Naive thymus-derived CD4-positive, alpha-beta T cell (primary cell): ENCODE data around the gene ATP9A. TPM values are rescaled to one million over a fixed set of nuclear protein-coding genes. Genes with fewer than 3 reads are reported as not detected.

Experiments used
- ATAC-seq: fragments of 150-1000 bp; cut with Tn5 transposase; 2 replicates; pipeline ENCODE4 v1.10.0; 2021; ENCODE audit warnings: mild to moderate bottlenecking, moderate library complexity
- CTCF ChIA-PET: fragments of 350-600 bp; sonication (Branson Sonifier 250); formaldehyde crosslinking; loops from one replicate; lab custom pipeline; 2021; ENCODE audit warnings: antibody characterized with exemption; lab: Charles Lee
- POLR2A ChIA-PET: fragments of 350-600 bp; sonication (Branson Sonifier 250); formaldehyde crosslinking; loops from one replicate; lab custom pipeline; 2021; ENCODE audit warnings: antibody characterized with exemption, inconsistent platforms; lab: Charles Lee
- DNase-seq, 9 donors: peaks; one replicate each; pipeline versions ENCODE4 v3.0.0 to v3.0.0-alpha.2; 2020 to 2022; ENCODE audit warnings: mixed read lengths in 1 of 9
- H3K27ac ChIP-seq: one replicate; pipeline ENCODE4 v1.7.0; 2013; ENCODE audit warnings: mild to moderate bottlenecking, low read depth, low read length, moderate library complexity
- H3K27me3 ChIP-seq, 2 donors: one replicate each; pipeline ENCODE4 v1.7.0; 2013; ENCODE audit warnings: low read length in 2 of 2, mild to moderate bottlenecking in 2 of 2, moderate library complexity in 2 of 2; ENCODE audit not compliant: control insufficient read depth in 2 of 2, insufficient read depth in 2 of 2
- H3K36me3 ChIP-seq, 3 experiments: 1 replicate in 2 of 3; 2 replicates in 1 of 3; pipeline ENCODE4 v1.7.0; 2013; ENCODE audit warnings: low read length in 3 of 3, mild to moderate bottlenecking in 3 of 3, moderate library complexity in 1 of 3; ENCODE audit not compliant: insufficient read depth in 3 of 3, control insufficient read depth in 2 of 3
- H3K4me1 ChIP-seq, 2 donors: one replicate each; pipeline ENCODE4 v1.7.0; 2013; ENCODE audit warnings: low read length in 2 of 2, mild to moderate bottlenecking in 2 of 2, moderate library complexity in 1 of 2; ENCODE audit not compliant: control insufficient read depth in 2 of 2, insufficient read depth in 2 of 2
- H3K4me3 ChIP-seq: 2 replicates; pipeline ENCODE4 v1.7.0; 2013; ENCODE audit warnings: mild to moderate bottlenecking, low read length
- H3K9me3 ChIP-seq, 3 experiments: 1 replicate in 2 of 3; 2 replicates in 1 of 3; pipeline ENCODE4 v1.7.0; 2013; ENCODE audit warnings: low read length in 3 of 3; ENCODE audit not compliant: control insufficient read depth in 2 of 3
- H3K27ac Mint-ChIP-seq, 9 donors: one replicate each; pipeline ENCODE4 v1.8.0; 2020 to 2022; ENCODE audit warnings: mixed read lengths in 9 of 9, mild to moderate bottlenecking in 8 of 9, moderate library complexity in 5 of 9, inconsistent platforms in 2 of 9
- H3K27me3 Mint-ChIP-seq, 5 donors: one replicate each; pipeline ENCODE4 v1.8.0; 2021 to 2022; ENCODE audit warnings: mixed read lengths in 5 of 5, mild to moderate bottlenecking in 1 of 5
- H3K36me3 Mint-ChIP-seq, 5 donors: one replicate each; pipeline ENCODE4 v1.8.0; 2020 to 2022; ENCODE audit warnings: mixed read lengths in 5 of 5, mild to moderate bottlenecking in 3 of 5, inconsistent platforms in 1 of 5
- H3K4me1 Mint-ChIP-seq, 7 donors: one replicate each; pipeline ENCODE4 v1.8.0; 2020 to 2022; ENCODE audit warnings: mixed read lengths in 7 of 7, mild to moderate bottlenecking in 3 of 7, inconsistent platforms in 1 of 7
- H3K4me3 Mint-ChIP-seq, 10 donors: one replicate each; pipeline ENCODE4 v1.8.0; 2020 to 2022; ENCODE audit warnings: mild to moderate bottlenecking in 10 of 10, mixed read lengths in 10 of 10, moderate library complexity in 6 of 10, inconsistent platforms in 2 of 10
- H3K9me3 Mint-ChIP-seq, 11 donors: one replicate each; pipeline ENCODE4 v1.8.0; 2020 to 2022; ENCODE audit warnings: mixed read lengths in 11 of 11, mild to moderate bottlenecking in 4 of 11, inconsistent platforms in 1 of 11, moderate library complexity in 1 of 11
- intact Hi-C, 2 donors: fragments of 100-400 bp; cut with micrococcal nuclease; formaldehyde crosslinking; loops; one replicate each; pipeline ENCODE4 v1.15.1; 2023
- polyA plus RNA-seq, 2 donors: library from polyadenylated mRNA; unstranded; fragments of 300-500 nt; fragmentation: Illumina TruSeq; gene quantifications; one replicate each; pipeline ENCODE4 v1.2.3, GENCODE V29; 2021
- total RNA-seq, 6 experiments: library from RNA in 5 of 6; stranded (reverse) in 5 of 6; gene quantifications; 1 replicate in 5 of 6; 2 replicates in 1 of 6; pipeline ENCODE4 v1.2.3 and lab custom pipeline; 2021 to 2026

Gene ATP9A
- total and polyA plus RNA-seq, 7 experiments from 2014 or later, result 0.05 to 2.0 (median 0.83) TPM; not detected in 3

- Mint-ChIP-seq H3K27me3 (peaks cover 0 to 4% (median 0%) of the 10 kb centered on the region in 5 donors), H3K9me3 (peaks cover 0 to 3% (median 0%) of the 10 kb centered on the region in 11 donors), H3K36me3 (peaks cover 0 to 2% (median 0%) of the 10 kb centered on the region in 5 donors), H3K27ac (no peak overlapping the region), H3K4me1 (peaks cover 6 to 10% (median 8%) of the 10 kb centered on the region in 7 donors), H3K4me3 (no peak overlapping the region)
- ChIA-PET CTCF (interaction anchor here (0.8 kb wide), 1 partner anchor 9 kb away, joined by 3 read pairs; no protein-coding TSS in a partner anchor), POLR2A (no interaction called here)
- Histone ChIP-seq H3K4me1 (no peaks in the 10 kb centered on the region), H3K4me3 (no peak overlapping the region), H3K27me3 (no peaks in the 10 kb centered on the region), H3K36me3 (no peaks in the 10 kb centered on the region), H3K27ac (no peak overlapping the region), H3K9me3 (no peaks in the 10 kb centered on the region)
- intact Hi-C loops, result no loop called here
- ATAC-seq (no peak), DNase-seq (no peak)
Measured at GRCh38 chr20:51586005-51586440, 182.2 kb downstream of the ATP9A start.

- H3K27me3 Mint-ChIP-seq, result peaks cover 0 to 4% (median 0%) of the 10 kb centered on the region in 5 donors
- no peaks in the 10 kb centered on the region for H3K4me1 ChIP-seq
- peaks cover 0 to 2% (median 0%) of the 10 kb centered on the region in 5 donors for H3K36me3 Mint-ChIP-seq
- peaks cover 6 to 10% (median 8%) of the 10 kb centered on the region in 7 donors for H3K4me1 Mint-ChIP-seq
- intact Hi-C loops, result no loop called here
- H3K27ac ChIP-seq, result no peak overlapping the region
- H3K9me3 ChIP-seq, result no peaks in the 10 kb centered on the region
- no peak for ATAC-seq
- no peak overlapping the region for H3K4me3 ChIP-seq
- CTCF ChIA-PET, result interaction anchor here (1.7 kb wide), 1 partner anchor 10 kb away, joined by 5 read pairs; no protein-coding TSS in a partner anchor
- peak overlapping the region in 1 of 9 donors; percentile 19 for H3K27ac Mint-ChIP-seq
- H3K36me3 ChIP-seq, result no peaks in the 10 kb centered on the region
- H3K27me3 ChIP-seq, result no peaks in the 10 kb centered on the region
- no peak overlapping the region for H3K4me3 Mint-ChIP-seq
- peaks cover 0 to 3% (median 0%) of the 10 kb centered on the region in 11 donors for H3K9me3 Mint-ChIP-seq
- no peak for DNase-seq
- POLR2A ChIA-PET, result no interaction called here
Measured at GRCh38 chr20:51585148-51585547, 183.0 kb downstream of the ATP9A start.

- H3K27ac Mint-ChIP-seq, result no peak overlapping the region
- peaks cover 6 to 10% (median 8%) of the 10 kb centered on the region in 7 donors for H3K4me1 Mint-ChIP-seq
- H3K27me3 Mint-ChIP-seq, result peaks cover 0 to 6% (median 0%) of the 10 kb centered on the region in 5 donors
- Histone ChIP-seq H3K4me3 (no peak overlapping the region), H3K4me1 (no peaks in the 10 kb centered on the region), H3K36me3 (no peaks in the 10 kb centered on the region), H3K9me3 (no peaks in the 10 kb centered on the region), H3K27ac (no peak overlapping the region), H3K27me3 (no peaks in the 10 kb centered on the region)
- intact Hi-C loops, result no loop called here
- H3K4me3 Mint-ChIP-seq, result no peak overlapping the region
- peaks cover 0 to 2% (median 0%) of the 10 kb centered on the region in 5 donors for H3K36me3 Mint-ChIP-seq
- ATAC-seq (no peak), DNase-seq (no peak)
- POLR2A ChIA-PET, result no interaction called here
- H3K9me3 Mint-ChIP-seq, result peaks cover 0 to 3% (median 0%) of the 10 kb centered on the region in 11 donors
- CTCF ChIA-PET, result interaction anchor here (0.6 to 1.7 kb wide), 3 partner anchors 10 to 218 kb away, joined by 3 to 5 read pairs (median 4); no protein-coding TSS in a partner anchor
Measured at GRCh38 chr20:51584737-51585136, 183.5 kb downstream of the ATP9A start.

GRCh38 chr20:51584116-51584515 is 184.1 kb downstream of the ATP9A start:
- Mint-ChIP-seq H3K4me3 (no peak overlapping the region), H3K27ac (no peak overlapping the region), H3K4me1 (peaks cover 6 to 10% (median 8%) of the 10 kb centered on the region in 7 donors), H3K27me3 (peaks cover 0 to 6% (median 0%) of the 10 kb centered on the region in 5 donors), H3K9me3 (peaks cover 0 to 3% (median 0%) of the 10 kb centered on the region in 11 donors), H3K36me3 (peaks cover 0 to 2% (median 0%) of the 10 kb centered on the region in 5 donors)
- H3K27ac ChIP-seq, result no peak overlapping the region
- POLR2A ChIA-PET, result no interaction called here
- ATAC-seq (no peak), DNase-seq (no peak)
- H3K4me3 ChIP-seq, result no peak overlapping the region
- CTCF ChIA-PET, result interaction anchor here (0.6 to 1.7 kb wide), 4 partner anchors 11 to 219 kb away, joined by 3 to 5 read pairs (median 4); no protein-coding TSS in a partner anchor
- intact Hi-C loops, result no loop called here
- no peaks in the 10 kb centered on the region for H3K4me1 ChIP-seq
- no peaks in the 10 kb centered on the region for H3K27me3 ChIP-seq
- H3K36me3 ChIP-seq, result no peaks in the 10 kb centered on the region
- no peaks in the 10 kb centered on the region for H3K9me3 ChIP-seq

GRCh38 chr20:51583499-51583898 is 184.7 kb downstream of the ATP9A start:
- Mint-ChIP-seq H3K4me3 (no peak overlapping the region), H3K9me3 (peaks cover 0 to 3% (median 0%) of the 10 kb centered on the region in 11 donors), H3K27me3 (peaks cover 0 to 6% (median 0%) of the 10 kb centered on the region in 5 donors), H3K4me1 (peaks cover 6 to 8% (median 8%) of the 10 kb centered on the region in 7 donors), H3K27ac (no peak overlapping the region), H3K36me3 (peaks cover 0 to 2% (median 0%) of the 10 kb centered on the region in 5 donors)
- ATAC-seq (no peak), DNase-seq (no peak)
- ChIA-PET POLR2A (no interaction called here), CTCF (interaction anchor here (0.5 to 1.7 kb wide), 4 partner anchors 12 to 218 kb away, joined by 3 to 5 read pairs (median 3); no protein-coding TSS in a partner anchor)
- Histone ChIP-seq H3K27ac (no peak overlapping the region), H3K27me3 (no peaks in the 10 kb centered on the region), H3K4me1 (no peaks in the 10 kb centered on the region), H3K36me3 (no peaks in the 10 kb centered on the region), H3K4me3 (no peak overlapping the region), H3K9me3 (no peaks in the 10 kb centered on the region)
- intact Hi-C loops, result no loop called here

- Mint-ChIP-seq H3K27ac (no peak overlapping the region), H3K9me3 (peaks cover 0 to 3% (median 0%) of the 10 kb centered on the region in 11 donors), H3K36me3 (peaks cover 0 to 2% (median 0%) of the 10 kb centered on the region in 5 donors), H3K4me1 (peaks cover 6 to 8% (median 7%) of the 10 kb centered on the region in 7 donors), H3K4me3 (no peak overlapping the region), H3K27me3 (peaks cover 0 to 6% (median 0%) of the 10 kb centered on the region in 5 donors)
- CTCF ChIA-PET, result interaction anchor here (1.0 kb wide), 1 partner anchor 12 kb away, joined by 3 read pairs; no protein-coding TSS in a partner anchor
- Histone ChIP-seq H3K27me3 (no peaks in the 10 kb centered on the region), H3K4me3 (no peak overlapping the region), H3K9me3 (no peaks in the 10 kb centered on the region), H3K27ac (no peak overlapping the region), H3K4me1 (no peaks in the 10 kb centered on the region), H3K36me3 (no peaks in the 10 kb centered on the region)
- intact Hi-C loops, result no loop called here
- DNase-seq, result no peak
- POLR2A ChIA-PET, result no interaction called here
- ATAC-seq, result no peak
Measured at GRCh38 chr20:51583073-51583472, 185.1 kb downstream of the ATP9A start.
